Measurements from ENCODE around the gene FOXP1.

The FOXP1 gene

GRCh38 chr3:71513081-71513480, 70.4 kb downstream of the FOXP1 start:
- no peak overlapping the region for H3K4me3 ChIP-seq (replicated peaks in 1 of 2; ENCODE audit: low read depth in 2 of 2, low read length in 2 of 2)
- DNase-seq (ENCODE audit: low read depth in 2 of 2) = no peak
- TF ChIP-seq CTCF (IDR thresholded peaks at IDR 0.05; ENCODE audit: low read depth, low read length) = no peak

- TF ChIP-seq CTCF (IDR thresholded peaks at IDR 0.05; ENCODE audit: low read depth, low read length) = no peak
- no peak overlapping the region for H3K4me3 ChIP-seq (replicated peaks in 1 of 2; ENCODE audit: low read depth in 2 of 2, low read length in 2 of 2)
- DNase-seq (ENCODE audit: low read depth in 2 of 2) = no peak
These were observed 71.0 kb downstream of the FOXP1 start for GRCh38 chr3:71512544-71512943.

DNA sequence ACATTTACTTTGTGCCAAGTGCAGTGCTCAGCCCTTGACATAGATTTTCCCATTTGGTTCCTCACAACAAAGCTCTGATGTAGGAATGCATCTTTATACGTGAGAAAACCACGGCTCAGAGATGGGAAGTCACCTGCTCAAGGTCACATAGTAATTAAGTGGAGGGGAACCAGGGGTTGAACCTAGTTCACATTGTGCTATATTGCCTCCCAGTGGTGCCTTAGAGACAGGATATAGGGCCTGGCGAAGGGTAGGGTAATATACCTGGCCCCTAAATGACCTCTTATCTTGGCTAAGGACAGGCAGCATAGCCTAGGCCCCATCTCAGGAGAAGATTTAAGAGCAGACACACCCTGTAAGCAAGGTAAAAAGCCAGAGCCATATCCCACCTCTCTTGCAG, 71.5 kb downstream of the FOXP1 start:
- no peak overlapping the region for H3K4me3 ChIP-seq (replicated peaks in 1 of 2; ENCODE audit: low read depth in 2 of 2, low read length in 2 of 2)
- DNase-seq (ENCODE audit: low read depth in 2 of 2) = no peak
- TF ChIP-seq CTCF (IDR thresholded peaks at IDR 0.05; ENCODE audit: low read depth, low read length) = no peak

DNA sequence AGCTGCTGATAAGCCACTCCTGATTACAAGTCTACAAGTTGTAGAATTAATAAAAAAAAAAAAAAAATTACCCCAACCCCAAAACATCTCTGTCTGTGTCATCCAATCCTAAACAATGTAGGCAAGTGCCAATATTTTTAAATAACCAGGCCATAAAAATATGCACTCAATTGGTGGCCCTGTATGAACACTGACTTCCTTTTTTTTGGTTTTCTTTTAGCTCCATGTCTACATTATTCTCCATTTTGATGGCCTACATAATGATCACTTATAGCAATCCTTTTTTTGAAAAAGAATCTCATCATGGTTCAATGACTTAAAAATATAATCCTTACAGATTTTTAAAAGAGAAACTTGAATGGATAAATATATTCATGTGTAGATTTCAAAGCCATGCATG, 72.1 kb downstream of the FOXP1 start:
- no peak overlapping the region for H3K4me3 ChIP-seq (replicated peaks in 1 of 2; ENCODE audit: low read depth in 2 of 2, low read length in 2 of 2)
- no peak for DNase-seq (ENCODE audit: low read depth in 2 of 2)
- no peak for TF ChIP-seq CTCF (IDR thresholded peaks at IDR 0.05; ENCODE audit: low read depth, low read length)

- no peak overlapping the region for H3K4me3 ChIP-seq (replicated peaks in 1 of 2; ENCODE audit: low read depth in 2 of 2, low read length in 2 of 2)
- peak; percentile 70 to 92 for DNase-seq (ENCODE audit: low read depth in 2 of 2)
- no peak for TF ChIP-seq CTCF (IDR thresholded peaks at IDR 0.05; ENCODE audit: low read depth, low read length)
These were observed 72.5 kb downstream of the FOXP1 start for GRCh38 chr3:71511037-71511436.

GRCh38 chr3:71510510-71510909, 73.0 kb downstream of the FOXP1 start:
- H3K4me3 ChIP-seq (replicated peaks in 1 of 2; ENCODE audit: low read depth in 2 of 2, low read length in 2 of 2) = no peak overlapping the region
- peak; percentile 33 for TF ChIP-seq CTCF (IDR thresholded peaks at IDR 0.05; ENCODE audit: low read depth, low read length)
- peak; percentile 47 to 63 for DNase-seq (ENCODE audit: low read depth in 2 of 2)

GRCh38 chr3:71509066-71509465, 74.5 kb downstream of the FOXP1 start:
- no peak for TF ChIP-seq CTCF (IDR thresholded peaks at IDR 0.05; ENCODE audit: low read depth, low read length)
- no peak overlapping the region for H3K4me3 ChIP-seq (replicated peaks in 1 of 2; ENCODE audit: low read depth in 2 of 2, low read length in 2 of 2)
- DNase-seq (ENCODE audit: low read depth in 2 of 2) = peak in 1 of 2 donors; percentile 42

Measured in cardiac fibroblast (primary cell).